Neuron (in vitro differentiated cells): ENCODE results near the gene CBLIF.
"Not testable (repeated sequence)": the region's sequence is repeated elsewhere in the genome, so short reads cannot be mapped to it uniquely, and the experiment has no call there.

Experiments
- H2AFZ ChIP-seq: one replicate; pipeline ENCODE4 v1.6.1; 2013; ENCODE audit warnings: low read depth, mild to moderate bottlenecking, inconsistent platforms, low read length, moderate library complexity
- H3K27me3 ChIP-seq: one replicate; pipeline ENCODE4 v1.6.1; 2013; ENCODE audit warnings: low read length; ENCODE audit not compliant: insufficient read depth
- H3K36me3 ChIP-seq: one replicate; pipeline ENCODE4 v1.6.1; 2013; ENCODE audit warnings: low read length; ENCODE audit not compliant: insufficient read depth
- H3K4me1 ChIP-seq: one replicate; pipeline ENCODE4 v1.6.1; 2013; ENCODE audit warnings: low read length; ENCODE audit not compliant: insufficient read depth
- H3K4me3 ChIP-seq: 2 replicates; pipeline ENCODE4 v1.5.1; 2013; ENCODE audit warnings: mild to moderate bottlenecking, low read length, moderate library complexity
- H3K9me3 ChIP-seq: one replicate; pipeline ENCODE4 v1.6.1; 2013; ENCODE audit warnings: low read length

Gene CBLIF

GRCh38 chr11:59865031-59865430 lies 19.7 kb upstream of the CBLIF start:
- Histone ChIP-seq H3K4me1 (peaks cover 2% of the 10 kb centered on the region), H3K4me3 (no peak overlapping the region), H3K27me3 (no peaks in the 10 kb centered on the region), H3K36me3 (no peaks in the 10 kb centered on the region), H3K9me3 (no peaks in the 10 kb centered on the region), H2AFZ (no peak overlapping the region)

- Histone ChIP-seq H3K9me3 (no peaks in the 10 kb centered on the region), H3K27me3 (no peaks in the 10 kb centered on the region), H3K4me3 (no peak overlapping the region), H3K36me3 (no peaks in the 10 kb centered on the region), H2AFZ (no peak overlapping the region), H3K4me1 (peaks cover 2% of the 10 kb centered on the region)
Measured at GRCh38 chr11:59862252-59862651, 17.0 kb upstream of the CBLIF start.

GRCh38 chr11:59859673-59860072 lies 14.4 kb upstream of the CBLIF start:
- Histone ChIP-seq H3K4me1 (no peaks in the 10 kb centered on the region), H2AFZ (no peak overlapping the region), H3K9me3 (no peaks in the 10 kb centered on the region), H3K4me3 (no peak overlapping the region), H3K27me3 (peaks cover 8% of the 10 kb centered on the region), H3K36me3 (no peaks in the 10 kb centered on the region)

DNA sequence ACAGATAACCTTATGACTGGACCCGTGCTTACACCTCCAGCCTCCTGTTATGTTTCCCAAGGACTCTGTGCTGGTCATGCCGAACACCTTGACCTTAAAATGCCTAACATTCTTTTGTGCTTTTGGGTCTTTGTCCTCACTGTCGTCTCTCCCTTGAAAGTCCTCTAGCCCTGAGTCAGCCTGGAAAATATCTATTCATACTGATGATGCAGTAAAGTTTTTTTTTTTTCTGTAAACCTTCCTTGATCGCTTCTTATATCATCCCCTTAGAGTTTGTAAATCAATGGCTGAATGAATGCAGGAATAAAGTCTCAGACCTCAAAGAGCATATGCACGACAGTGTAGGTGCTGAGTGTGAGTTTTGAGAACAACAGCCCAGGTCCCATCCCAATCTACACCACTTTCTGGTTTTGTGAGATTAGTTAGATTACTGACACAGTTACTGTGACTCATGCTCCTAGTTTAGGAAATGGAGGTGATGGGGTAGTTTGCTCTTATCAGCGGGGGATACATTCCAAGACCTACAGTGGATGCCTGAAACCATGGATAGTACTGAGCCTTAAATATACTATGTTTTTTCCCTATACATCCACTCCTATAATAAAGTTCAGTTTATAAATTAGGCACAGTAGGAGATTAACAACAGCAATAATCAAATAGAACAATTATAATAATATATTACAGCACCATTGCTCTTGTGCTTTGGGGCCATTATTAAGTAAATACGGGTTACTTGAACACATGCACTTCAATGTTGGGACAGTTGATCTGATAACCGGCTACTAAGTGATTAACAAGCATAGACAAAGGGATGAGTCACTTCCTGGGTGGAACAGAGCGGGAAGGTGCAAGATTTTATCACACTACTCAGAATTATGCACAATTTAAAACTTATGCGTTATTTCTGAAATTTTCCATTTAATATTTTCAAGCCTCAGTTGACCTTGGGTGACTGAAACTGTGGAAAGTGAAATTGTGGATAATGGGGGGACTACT lies 12.4 kb upstream of the CBLIF start:
- H3K4me1 ChIP-seq: no peaks in the 10 kb centered on the region
- peaks cover 13% of the 10 kb centered on the region for H3K27me3 ChIP-seq
- H3K9me3 ChIP-seq: no peaks in the 10 kb centered on the region
- no peak overlapping the region for H2AFZ ChIP-seq
- no peaks in the 10 kb centered on the region for H3K36me3 ChIP-seq
- no peak overlapping the region for H3K4me3 ChIP-seq

GRCh38 chr11:59854871-59855270 lies 9.6 kb upstream of the CBLIF start:
- Histone ChIP-seq H2AFZ (no peak overlapping the region), H3K9me3 (no peaks in the 10 kb centered on the region), H3K4me3 (no peak overlapping the region), H3K27me3 (peaks cover 13% of the 10 kb centered on the region), H3K4me1 (no peaks in the 10 kb centered on the region), H3K36me3 (no peaks in the 10 kb centered on the region)

- peaks cover 13% of the 10 kb centered on the region for H3K27me3 ChIP-seq
- not testable (repeated sequence) for H3K4me1 ChIP-seq, H3K36me3 ChIP-seq, H2AFZ ChIP-seq, H3K9me3 ChIP-seq, H3K4me3 ChIP-seq
Measured at GRCh38 chr11:59851416-59851815, 6.1 kb upstream of the CBLIF start.

DNA sequence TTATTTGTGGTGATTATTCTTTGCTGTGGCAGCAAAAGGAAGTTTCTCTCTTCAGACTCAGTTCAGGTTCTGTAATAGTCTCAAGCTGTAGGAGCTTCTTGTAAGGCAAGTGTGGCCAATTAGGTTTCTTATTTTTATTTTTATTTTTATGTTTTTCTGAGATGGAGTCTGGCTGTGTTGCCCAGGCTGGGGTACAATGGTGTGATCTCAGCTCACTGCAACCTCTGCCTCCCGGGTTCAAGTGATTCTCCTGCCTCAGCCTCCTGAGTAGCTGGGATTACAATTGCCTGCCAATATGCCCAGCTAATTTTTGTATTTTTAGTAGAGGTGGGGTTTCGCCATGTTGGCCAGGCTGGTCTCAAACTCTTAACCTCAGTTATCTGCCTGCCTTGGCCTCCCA lies 4.3 kb upstream of the CBLIF start:
- H3K9me3 ChIP-seq, H2AFZ ChIP-seq, H3K36me3 ChIP-seq, H3K4me1 ChIP-seq, H3K27me3 ChIP-seq, H3K4me3 ChIP-seq: not testable (repeated sequence)

DNA sequence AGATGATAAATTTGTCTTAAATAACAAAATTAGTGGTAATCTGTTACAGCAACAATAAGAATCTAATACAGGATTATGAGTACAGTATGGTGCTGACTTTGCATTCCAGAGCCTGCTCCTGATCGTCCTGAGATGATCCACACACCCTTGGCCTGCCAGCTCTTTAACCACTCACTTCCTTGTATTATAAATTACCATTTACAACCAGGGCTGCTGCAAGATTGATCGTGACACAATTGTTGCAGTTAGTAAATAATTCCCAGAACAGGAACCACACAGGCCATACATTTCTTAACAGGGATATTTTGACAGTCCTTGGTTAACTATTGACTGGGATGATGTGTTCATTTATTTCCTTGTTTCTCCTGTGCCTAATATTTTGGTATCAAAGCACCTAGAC lies 3.8 kb upstream of the CBLIF start:
- H3K4me3 ChIP-seq: no peak overlapping the region
- peaks cover 5% of the 10 kb centered on the region for H3K27me3 ChIP-seq
- no peaks in the 10 kb centered on the region for H3K4me1 ChIP-seq
- no peaks in the 10 kb centered on the region for H3K9me3 ChIP-seq
- no peak overlapping the region for H2AFZ ChIP-seq
- H3K36me3 ChIP-seq: no peaks in the 10 kb centered on the region

DNA sequence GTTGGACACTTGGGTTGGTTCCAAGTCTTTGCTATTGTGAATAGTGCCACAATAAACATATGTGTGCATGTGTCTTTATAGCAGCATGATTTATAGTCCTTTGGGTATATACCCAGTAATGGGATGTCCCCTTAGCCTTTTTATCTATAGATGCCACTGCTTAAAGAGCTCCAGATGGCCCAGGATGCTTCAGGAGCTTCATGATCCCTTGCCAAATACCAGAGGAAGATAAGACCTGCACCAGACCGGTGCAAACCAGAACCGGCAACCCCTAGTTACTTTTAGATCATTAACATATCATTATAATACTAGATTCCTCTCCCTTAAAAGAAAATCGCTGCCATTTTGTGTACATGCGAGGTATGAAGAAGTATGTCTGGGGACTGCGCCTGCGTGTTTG lies 3.1 kb upstream of the CBLIF start:
- H3K9me3 ChIP-seq, H3K27me3 ChIP-seq, H3K4me3 ChIP-seq, H3K36me3 ChIP-seq, H3K4me1 ChIP-seq, H2AFZ ChIP-seq: not testable (repeated sequence)

- Histone ChIP-seq H3K36me3 (no peaks in the 10 kb centered on the region), H3K4me1 (no peaks in the 10 kb centered on the region), H3K9me3 (no peaks in the 10 kb centered on the region), H3K4me3 (no peak overlapping the region), H2AFZ (no peak overlapping the region), H3K27me3 (no peaks in the 10 kb centered on the region)
Measured at GRCh38 chr11:59847626-59848025, 2.3 kb upstream of the CBLIF start.

DNA sequence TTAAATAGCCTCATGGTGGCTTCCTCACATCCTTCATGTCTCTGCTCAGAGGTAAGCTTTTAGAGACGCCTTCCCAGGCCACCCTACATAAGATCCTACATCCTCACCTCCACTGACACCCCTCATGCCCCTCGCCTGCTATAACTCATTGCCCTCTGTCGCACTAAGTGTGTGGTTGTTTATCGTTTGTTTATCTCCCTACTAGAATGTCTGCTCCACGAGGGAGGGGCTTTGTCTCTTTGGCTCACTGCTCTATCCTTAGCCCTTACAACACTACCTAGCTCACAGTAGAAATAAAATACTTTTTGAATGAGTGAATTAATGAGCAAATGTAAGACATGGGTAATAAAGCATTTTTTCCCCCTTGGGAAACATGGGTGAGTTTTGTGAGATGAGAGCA lies 1.3 kb upstream of the CBLIF start:
- H3K27me3 ChIP-seq: no peaks in the 10 kb centered on the region
- no peaks in the 10 kb centered on the region for H3K9me3 ChIP-seq
- H3K4me3 ChIP-seq: no peak overlapping the region
- no peaks in the 10 kb centered on the region for H3K36me3 ChIP-seq
- H3K4me1 ChIP-seq: no peaks in the 10 kb centered on the region
- H2AFZ ChIP-seq: no peak overlapping the region

GRCh38 chr11:59842316-59842715 lies 3.0 kb downstream of the CBLIF start:
- H3K4me1 ChIP-seq: no peaks in the 10 kb centered on the region
- no peak overlapping the region for H2AFZ ChIP-seq
- no peaks in the 10 kb centered on the region for H3K9me3 ChIP-seq
- H3K4me3 ChIP-seq: no peak overlapping the region
- H3K27me3 ChIP-seq: no peaks in the 10 kb centered on the region
- no peaks in the 10 kb centered on the region for H3K36me3 ChIP-seq

DNA sequence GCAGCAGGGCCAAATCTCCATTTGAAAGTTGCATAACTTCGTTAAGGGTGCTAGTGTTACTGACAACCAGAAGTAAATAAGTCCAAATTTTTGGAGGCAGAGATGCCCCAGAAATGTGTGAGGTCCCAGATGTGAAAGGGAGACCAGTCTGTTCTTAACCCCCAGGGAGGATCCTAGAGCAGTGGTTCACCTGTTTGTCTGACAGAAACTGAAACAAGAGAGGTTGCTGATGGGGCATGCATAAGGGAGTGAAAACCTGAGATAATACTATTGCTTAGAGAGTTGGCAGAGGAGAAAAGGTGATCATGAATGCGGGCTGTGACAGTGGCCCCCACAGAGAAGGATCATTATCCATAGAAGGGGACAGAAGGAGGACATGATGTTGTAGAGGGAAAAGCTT lies 3.8 kb downstream of the CBLIF start:
- Histone ChIP-seq H3K4me1 (no peaks in the 10 kb centered on the region), H3K36me3 (no peaks in the 10 kb centered on the region), H2AFZ (no peak overlapping the region), H3K9me3 (no peaks in the 10 kb centered on the region), H3K27me3 (no peaks in the 10 kb centered on the region), H3K4me3 (no peak overlapping the region)

DNA sequence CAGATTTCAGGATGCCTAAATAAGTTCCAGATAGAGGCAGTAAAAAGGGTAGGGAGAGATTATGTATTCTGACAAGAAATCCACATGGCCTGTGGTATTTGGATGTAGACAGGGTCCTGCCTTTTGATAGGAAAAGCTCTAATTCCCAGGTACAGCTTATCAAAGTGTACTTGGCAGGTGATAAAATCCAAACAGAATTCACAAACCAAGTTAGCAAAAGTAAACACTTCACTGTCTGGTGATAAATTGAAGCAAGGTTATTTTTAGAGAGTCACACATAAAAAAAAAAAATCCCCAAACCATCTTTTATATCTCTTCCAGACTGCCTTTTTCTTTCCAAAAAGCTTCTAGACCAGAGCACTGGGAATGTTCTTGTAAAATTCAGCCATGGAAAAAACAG lies 5.7 kb downstream of the CBLIF start:
- peaks cover 2% of the 10 kb centered on the region for H3K27me3 ChIP-seq

More for the DNA sequence above, 5.7 kb downstream of the CBLIF start:
- no peak overlapping the region for H3K4me3 ChIP-seq
- H3K36me3 ChIP-seq: no peaks in the 10 kb centered on the region
- no peaks in the 10 kb centered on the region for H3K4me1 ChIP-seq
- H2AFZ ChIP-seq: no peak overlapping the region
- no peaks in the 10 kb centered on the region for H3K9me3 ChIP-seq
